Measurements from ENCODE around the gene PPM1H.

The PPM1H gene

DNA sequence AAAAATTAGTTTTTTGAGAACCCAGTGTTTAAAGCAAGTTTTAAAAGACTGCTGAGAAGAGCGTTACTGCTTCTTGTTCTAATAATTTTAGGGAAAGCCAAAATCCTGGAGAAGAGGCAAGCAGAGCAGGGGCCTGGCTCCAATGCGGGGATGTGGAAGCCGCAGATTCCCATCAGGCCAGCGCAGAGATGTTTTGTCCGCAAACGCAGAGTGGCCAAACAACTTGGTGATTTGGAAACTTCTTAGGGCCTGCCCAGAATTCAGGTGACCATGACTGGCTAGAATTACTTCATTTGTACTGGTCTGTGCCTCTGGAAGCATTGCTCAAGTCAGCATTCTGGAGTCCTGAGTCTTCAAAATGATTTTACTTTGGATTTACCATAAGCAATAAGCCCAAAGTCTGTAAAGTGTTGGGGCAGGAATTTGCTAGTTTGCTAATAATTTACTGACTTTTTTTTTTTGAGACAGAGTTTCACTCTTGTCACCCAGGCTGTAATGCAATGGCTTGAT, 208.4 kb downstream of the PPM1H start:
- no peak for DNase-seq

DNA sequence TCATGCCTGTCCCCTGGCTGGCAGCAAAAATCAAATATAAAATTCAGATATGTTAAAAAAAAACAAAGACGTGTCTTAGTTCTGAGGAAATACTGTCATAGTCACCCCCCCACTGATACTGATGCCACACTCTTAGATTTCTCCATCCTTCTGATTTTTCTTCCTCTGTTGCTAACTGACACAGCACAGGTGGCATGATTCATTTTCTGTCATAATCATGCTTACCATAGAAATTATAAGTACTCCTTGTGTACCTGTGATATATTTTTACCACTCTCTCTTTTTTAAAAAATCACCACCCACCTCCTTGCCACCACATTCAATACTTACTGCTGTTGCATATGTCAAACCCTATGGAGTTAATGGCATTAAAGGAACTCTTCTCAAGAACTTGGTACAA, 209.2 kb downstream of the PPM1H start:
- DNase-seq: no peak

GRCh38 chr12:62724947-62725451, 210.0 kb downstream of the PPM1H start:
- no peak for DNase-seq

DNA sequence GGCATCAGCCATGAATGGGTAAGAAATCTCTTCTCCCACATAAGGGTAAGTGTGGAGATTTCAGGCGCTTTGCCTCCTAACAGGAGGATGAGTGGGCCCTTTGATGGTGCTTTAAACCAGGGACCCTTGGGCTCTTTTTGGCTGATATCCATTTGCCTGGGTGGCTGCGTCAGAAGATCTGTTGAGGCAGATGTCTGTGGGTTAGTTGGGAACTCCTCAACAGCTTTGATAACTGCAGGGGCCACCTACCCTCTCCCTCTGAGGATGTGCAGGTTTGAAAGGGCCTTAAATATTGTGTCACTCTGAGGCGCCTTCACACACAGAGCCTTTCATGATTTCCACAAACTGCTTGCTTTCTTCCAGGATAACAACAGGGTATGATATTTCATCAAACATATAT, 210.7 kb downstream of the PPM1H start:
- no peak for DNase-seq

- no peak for DNase-seq
Observed at GRCh38 chr12:62722971-62723680, 211.8 kb downstream of the PPM1H start.

GRCh38 chr12:62720661-62721330, 214.2 kb downstream of the PPM1H start:
- no peak for DNase-seq

DNA sequence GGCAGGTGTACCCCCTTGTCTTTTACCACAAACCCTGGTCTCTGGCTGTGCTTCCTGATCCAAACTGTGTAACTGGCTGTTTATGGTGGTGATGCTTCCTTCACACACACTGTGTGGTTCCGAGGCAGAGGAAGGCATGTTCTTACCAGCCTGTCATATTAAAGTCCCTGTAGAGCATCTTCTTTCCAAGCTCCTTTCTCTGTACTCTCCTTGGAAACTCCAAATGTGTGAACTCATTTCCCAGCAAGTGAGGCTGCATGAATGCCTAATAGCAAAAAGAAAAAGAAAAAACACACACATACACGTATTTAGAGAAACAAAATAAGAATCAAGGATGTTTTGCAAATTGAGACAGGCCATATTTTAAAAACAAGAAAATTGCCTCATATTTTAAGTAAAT, 214.9 kb downstream of the PPM1H start:
- DNase-seq: no peak

DNA sequence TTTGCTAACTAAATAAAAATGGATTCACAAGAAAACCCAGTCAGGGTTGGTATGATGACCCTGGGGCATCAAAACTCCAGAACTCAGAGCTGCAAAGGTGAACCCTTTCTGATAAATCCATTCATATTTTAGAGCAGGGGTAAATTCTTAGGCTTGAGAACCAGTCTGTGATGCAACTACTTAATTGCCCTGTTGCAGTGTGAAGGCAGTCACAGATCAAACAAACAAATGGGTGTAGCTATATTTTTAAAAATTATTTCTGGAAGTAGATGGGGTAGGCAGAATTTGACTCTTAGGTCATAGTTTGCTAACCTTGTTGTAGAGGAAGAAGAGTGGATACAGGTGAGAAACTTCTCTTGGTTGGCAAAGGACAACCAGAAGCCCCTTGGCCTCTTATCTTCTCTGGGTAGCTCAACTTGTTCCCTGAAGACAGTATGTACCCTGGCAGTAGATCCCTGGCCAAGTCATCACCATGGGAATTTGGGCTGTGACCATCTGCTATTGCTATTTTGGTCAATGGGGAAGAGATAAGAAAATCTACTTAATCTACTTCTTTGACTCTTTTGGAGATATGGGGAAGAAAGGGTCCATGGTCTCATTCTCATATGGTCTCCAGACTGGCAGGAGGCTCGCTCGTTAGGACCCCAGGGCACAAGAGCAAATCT, 216.1 kb downstream of the PPM1H start:
- DNase-seq: no peak

- no peak for DNase-seq
Observed at GRCh38 chr12:62717643-62718042, 217.3 kb downstream of the PPM1H start.

GRCh38 chr12:62716866-62717525, 218.0 kb downstream of the PPM1H start:
- no peak for DNase-seq

DNA sequence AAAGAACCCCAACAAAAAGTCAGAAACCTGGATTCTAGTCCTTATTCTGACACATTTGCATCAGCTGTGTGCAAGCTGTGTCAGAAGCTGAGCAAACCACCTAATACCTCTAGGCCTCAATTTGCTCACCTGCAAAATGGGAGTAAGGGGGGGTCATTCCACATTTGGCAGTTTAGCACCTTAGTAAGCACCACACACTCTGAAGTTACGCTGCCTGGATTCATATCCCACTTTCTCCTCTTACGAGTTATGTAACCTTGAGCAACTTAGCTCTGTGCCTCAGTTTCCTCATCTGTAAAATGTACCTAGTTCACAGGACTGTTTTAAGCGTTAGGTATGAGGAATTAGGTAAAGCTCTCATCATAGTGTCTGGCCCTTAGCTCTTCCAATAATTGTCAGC, 218.9 kb downstream of the PPM1H start:
- no peak for DNase-seq

DNA sequence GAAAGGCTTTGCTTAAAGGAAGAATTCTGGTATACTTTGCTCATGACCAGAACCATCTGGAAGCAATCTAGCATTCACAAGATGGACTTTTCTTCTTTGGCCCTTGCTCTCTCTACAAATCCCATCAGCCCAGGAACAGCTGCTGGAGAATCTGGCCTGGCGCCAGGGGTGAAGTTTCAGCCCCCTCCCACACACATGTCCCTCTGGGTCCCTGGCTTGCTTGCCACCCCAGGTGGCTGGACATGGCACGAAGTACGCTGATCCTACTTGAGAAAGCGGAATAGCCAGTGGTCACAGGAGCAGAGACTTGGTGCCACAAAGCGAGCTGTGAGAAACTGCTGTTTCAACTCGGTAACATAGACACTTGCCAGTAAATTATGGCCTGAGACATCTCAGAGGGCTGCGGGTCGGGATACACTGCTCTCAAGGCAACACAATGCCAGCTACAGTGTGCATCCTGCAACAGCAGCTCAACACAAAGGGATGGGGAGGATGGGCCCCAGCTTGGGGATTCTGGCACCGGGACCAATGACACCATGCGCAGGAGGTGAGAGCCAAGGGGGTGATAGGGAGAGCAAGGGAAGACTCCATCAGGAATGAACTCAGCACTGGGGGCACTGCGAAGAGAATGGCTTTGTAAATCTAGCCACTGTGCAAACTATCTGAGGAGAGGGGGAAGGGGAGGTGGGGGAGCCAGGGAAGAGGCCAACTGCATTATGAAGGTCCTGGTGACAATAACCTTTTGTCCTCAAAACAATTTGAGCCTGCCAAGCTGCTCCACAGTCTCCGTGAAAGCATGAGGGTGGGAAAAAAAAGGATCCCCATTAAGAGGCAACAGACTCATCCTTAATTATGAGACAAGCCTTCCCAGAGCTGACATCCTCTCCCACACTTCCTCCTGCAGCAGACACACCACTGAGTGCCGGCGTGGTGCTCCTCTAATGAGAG, 219.9 kb downstream of the PPM1H start:
- DNase-seq: no peak

DNA sequence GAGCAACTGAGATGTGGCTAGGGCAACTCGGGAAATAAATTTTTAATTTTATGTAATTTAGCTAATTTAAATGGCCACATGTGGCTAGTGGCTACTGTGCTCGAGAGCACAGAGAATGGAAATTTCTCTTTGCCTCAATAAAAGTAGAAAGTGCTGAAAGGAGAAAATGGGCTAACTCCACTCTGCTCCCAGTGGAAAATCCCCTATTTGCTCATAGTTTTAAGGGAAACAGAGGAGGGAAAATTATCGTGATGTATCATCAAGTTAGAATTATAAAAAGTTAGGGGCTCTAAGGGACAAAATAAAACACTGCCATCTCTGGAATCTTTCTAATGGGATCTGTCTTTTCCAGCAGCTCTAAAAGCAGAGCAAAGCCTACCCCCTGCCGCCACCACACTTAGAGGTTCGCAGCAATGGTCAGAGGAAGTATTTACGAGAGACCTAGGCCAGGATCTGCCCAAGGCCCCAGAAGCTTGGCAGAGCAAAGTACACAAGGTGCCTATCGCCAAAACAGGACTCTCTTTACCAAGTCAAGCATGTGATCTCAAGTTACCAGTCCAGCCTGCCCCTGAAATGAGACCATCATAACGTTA, 220.7 kb downstream of the PPM1H start:
- no peak for DNase-seq

DNA sequence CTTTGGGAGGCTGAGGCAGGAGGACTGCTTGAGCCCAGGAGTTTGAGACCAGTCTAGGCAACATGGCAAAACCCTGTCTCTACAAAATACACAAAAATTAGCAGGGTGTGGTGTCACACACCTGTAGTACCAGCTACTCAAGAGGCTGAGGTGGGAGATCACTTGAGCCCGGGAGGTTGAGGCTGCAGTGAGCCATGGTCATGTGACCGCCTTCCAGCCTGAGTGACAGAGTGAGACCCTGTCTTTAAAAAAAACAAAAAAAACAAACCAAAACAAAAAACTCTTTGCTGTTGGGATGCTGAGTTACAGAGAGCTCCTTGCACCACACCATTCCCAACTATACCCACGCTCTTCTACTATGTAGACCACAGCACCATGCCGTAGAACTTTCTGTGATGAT, 221.2 kb downstream of the PPM1H start:
- DNase-seq: no peak

DNA sequence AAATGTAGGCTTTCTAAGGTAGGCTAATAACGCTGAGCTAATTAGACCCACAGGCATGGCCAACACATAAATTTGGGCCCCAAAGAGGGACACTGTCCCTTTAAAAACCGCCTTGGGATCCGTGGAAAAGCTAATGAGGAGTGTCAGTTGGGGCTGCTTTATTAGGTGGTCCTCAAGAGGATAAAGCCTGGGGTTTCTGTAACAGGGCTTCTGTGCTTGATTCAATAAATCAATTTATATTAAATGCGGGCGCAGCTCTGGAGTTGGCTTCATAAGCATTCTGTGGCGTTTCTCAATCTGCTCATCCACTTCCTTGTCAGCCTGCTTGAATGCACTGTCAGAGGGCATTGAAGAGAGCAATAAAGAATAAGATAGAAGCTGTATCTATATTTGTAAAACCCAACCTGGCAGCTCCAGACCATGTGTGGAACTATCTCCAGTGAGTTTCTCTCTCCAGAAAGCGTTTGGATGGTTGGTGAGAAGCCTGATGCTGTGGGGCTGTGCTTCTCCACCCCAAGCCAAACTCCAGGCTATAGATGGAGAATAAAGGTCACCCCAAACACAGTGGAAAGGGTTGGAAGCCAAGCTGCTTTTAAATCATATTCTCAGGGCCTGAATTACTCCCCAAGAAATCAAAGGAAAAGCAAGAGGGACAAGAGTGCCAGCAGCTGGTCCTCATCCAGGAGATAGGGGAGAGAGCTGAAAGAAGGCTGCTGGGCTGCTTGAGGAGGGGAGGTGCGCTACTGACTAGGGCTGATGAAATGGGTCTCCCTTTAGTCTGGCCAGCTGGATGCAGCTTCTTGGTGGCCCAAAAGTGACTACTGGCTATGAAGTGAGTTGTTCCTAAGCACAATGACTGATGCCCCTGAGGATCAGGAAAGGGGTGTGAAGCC, 222.0 kb downstream of the PPM1H start:
- no peak for DNase-seq

- DNase-seq: no peak
Observed at GRCh38 chr12:62711631-62712241, 223.2 kb downstream of the PPM1H start.

GRCh38 chr12:62709311-62709710, 225.6 kb downstream of the PPM1H start:
- no peak for DNase-seq

DNA sequence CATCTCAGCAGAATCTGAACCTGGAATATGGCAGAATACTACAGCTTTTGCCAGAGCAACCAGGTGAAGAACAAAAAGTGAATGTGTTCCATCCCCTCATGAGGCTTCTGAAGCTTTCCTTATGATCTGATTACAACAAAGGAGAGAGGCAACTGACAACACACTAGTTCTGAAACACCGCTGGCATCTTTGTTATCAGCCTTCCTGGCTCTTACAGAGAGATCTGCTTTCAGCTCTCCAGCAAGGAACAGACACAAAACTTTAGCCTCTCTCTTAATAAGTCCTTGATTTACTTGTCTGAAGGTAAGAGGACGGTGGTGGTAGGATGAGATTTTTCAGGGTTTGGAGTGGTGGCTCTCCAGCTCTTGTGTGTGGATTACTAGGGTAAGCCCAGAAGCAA, 227.0 kb downstream of the PPM1H start:
- DNase-seq: no peak

GRCh38 chr12:62705846-62706245, 229.1 kb downstream of the PPM1H start:
- no peak for DNase-seq

- DNase-seq: no peak
Observed at GRCh38 chr12:62703011-62703380, 232.0 kb downstream of the PPM1H start.

All from GF-D8 (cell line).